Endothelial cell of umbilical vein (primary cell): ENCODE data around the gene ERMAP. TPM values are rescaled to one million over a fixed set of nuclear protein-coding genes. Genes with fewer than 3 reads are reported as not detected.
A peak's percentile ranks its signal among the peaks of the same experiment; 100 is the strongest.

Source experiments
- BruUV-seq: library from RNA; stranded (reverse); fragments of 400-500 nt; replicated peaks from 2 replicates; lab custom pipeline; 2021; lab: Mats Ljungman, UMichigan
- CTCF ChIA-PET: fragments of 300-600, 350-600 bp; sonication (Branson Sonifier 250); formaldehyde crosslinking; loops from one replicate; lab custom pipeline; 2021; ENCODE audit warnings: antibody characterized with exemption, inconsistent platforms; lab: Charles Lee
- POLR2A ChIA-PET: fragments of 300-600, 350-600 bp; sonication (Branson Sonifier 250); formaldehyde crosslinking; loops from one replicate; lab custom pipeline; 2021; ENCODE audit warnings: antibody characterized with exemption, inconsistent platforms; lab: Charles Lee
- DNase-seq: peaks from one replicate; pipeline ENCODE4 v3.0.0-alpha.2; 2011; ENCODE audit warnings: low read depth, low spot score
- FAIRE-seq: peaks from 2 replicates; lab custom pipeline; 2011; peaks lifted over from hg19 to GRCh38; lab: Jason Lieb, UNC
- H2AFZ ChIP-seq: 2 replicates; pipeline ENCODE4 v1.6.0; 2012; ENCODE audit warnings: low read depth, low read length, control low read depth, inconsistent platforms
- H3K27ac ChIP-seq: 2 replicates; pipeline ENCODE4 v1.5.1; 2011; ENCODE audit warnings: low read depth, mild to moderate bottlenecking, control low read depth, low read length, moderate library complexity; ENCODE audit not compliant: insufficient read depth
- H3K27me3 ChIP-seq, 2 experiments: 2 replicates each; pipeline versions ENCODE4 v1.6.0 to v1.6.1; 2011; ENCODE audit warnings: low read length in 2 of 2, mixed read lengths in 1 of 2; ENCODE audit not compliant: control insufficient read depth in 2 of 2, insufficient read depth in 2 of 2
- H3K36me3 ChIP-seq, 2 experiments: 2 replicates in 1 of 2; 3 replicates in 1 of 2; pipeline ENCODE4 v1.5.1; 2011; ENCODE audit warnings: low read length in 2 of 2, mild to moderate bottlenecking in 1 of 2, moderate library complexity in 1 of 2; ENCODE audit not compliant: control insufficient read depth in 2 of 2, insufficient read depth in 2 of 2; ENCODE audit errors: extremely low read depth in 1 of 2
- H3K4me1 ChIP-seq: 3 replicates; pipeline ENCODE4 v1.5.1; 2011; ENCODE audit warnings: mild to moderate bottlenecking, low read length; ENCODE audit not compliant: control insufficient read depth, insufficient read depth; ENCODE audit errors: extremely low read depth
- H3K4me2 ChIP-seq: 2 replicates; pipeline ENCODE4 v1.6.1; 2011; ENCODE audit warnings: low read length, control low read depth, mixed read lengths; ENCODE audit not compliant: insufficient read depth
- H3K4me3 ChIP-seq, 3 experiments: fragments of 200-600 bp in 1 of 3; sonication (generic), shearing (Covaris generic) in 1 of 3; replicated peaks in 1 of 3; 2 replicates each; pipeline ENCODE4 v1.5.1; 2011 to 2016; ENCODE audit warnings: control low read depth in 3 of 3, low read length in 3 of 3, mild to moderate bottlenecking in 2 of 3, inconsistent platforms in 1 of 3, low read depth in 1 of 3, moderate library complexity in 1 of 3; ENCODE audit not compliant: insufficient read depth in 1 of 3
- H3K79me2 ChIP-seq: 2 replicates; pipeline ENCODE4 v1.6.0; 2012; ENCODE audit warnings: low read length, inconsistent platforms; ENCODE audit not compliant: control insufficient read depth, insufficient read depth
- H3K9ac ChIP-seq: replicated peaks from 2 replicates; pipeline ENCODE3; 2011; ENCODE audit warnings: low read length, control low read depth; ENCODE audit not compliant: insufficient read depth; ENCODE audit errors: extremely low read depth
- H3K9me1 ChIP-seq: replicated peaks from 3 replicates; pipeline ENCODE4 v1.6.0; 2011; ENCODE audit warnings: mild to moderate bottlenecking, low read length; ENCODE audit not compliant: control insufficient read depth, insufficient read depth; ENCODE audit errors: extremely low read depth
- H3K9me3 ChIP-seq: replicated peaks from 2 replicates; pipeline ENCODE4 v1.5.1; 2012; ENCODE audit warnings: low read length, inconsistent platforms; ENCODE audit not compliant: control insufficient read depth, insufficient read depth
- H4K20me1 ChIP-seq: replicated peaks from 2 replicates; pipeline ENCODE3; 2011; ENCODE audit warnings: mild to moderate bottlenecking, low read length; ENCODE audit not compliant: control insufficient read depth, insufficient read depth; ENCODE audit errors: extremely low read depth
- CTCF ChIP-seq, 2 donors: IDR thresholded peaks; 1 replicate in 1 of 2; 2 replicates in 1 of 2; pipeline ENCODE4 v1.5.1; 2011; ENCODE audit warnings: low read length in 2 of 2, mild to moderate bottlenecking in 2 of 2, moderate library complexity in 2 of 2, control low read depth in 1 of 2, inconsistent platforms in 1 of 2, low read depth in 1 of 2; ENCODE audit not compliant: insufficient read depth in 1 of 2; ENCODE audit errors: extremely low read depth in 1 of 2
- EZH2 ChIP-seq: IDR thresholded peaks from 2 replicates; pipeline ENCODE4 v1.6.1; 2012; ENCODE audit warnings: borderline replicate concordance, low read depth, mild to moderate bottlenecking, moderate library complexity, low read length, inconsistent platforms; ENCODE audit not compliant: severe bottlenecking
- FOS ChIP-seq: IDR thresholded peaks from 2 replicates; pipeline ENCODE4 v1.6.1; 2011; ENCODE audit warnings: mild to moderate bottlenecking, low read length, moderate library complexity, borderline replicate concordance; ENCODE audit not compliant: insufficient read depth
- GATA2 ChIP-seq: IDR thresholded peaks from 2 replicates; pipeline ENCODE4 v1.7.0; 2011; ENCODE audit warnings: low read depth, mild to moderate bottlenecking, moderate library complexity, mixed read lengths, low read length; ENCODE audit not compliant: insufficient read length, insufficient read depth
- JUN ChIP-seq: IDR thresholded peaks from 2 replicates; pipeline ENCODE4 v1.6.1; 2011; ENCODE audit warnings: borderline replicate concordance, low read depth; ENCODE audit not compliant: insufficient read length, insufficient read depth
- MAX ChIP-seq: IDR thresholded peaks from 2 replicates; pipeline ENCODE4 v1.6.1; 2011; ENCODE audit not compliant: insufficient read depth, insufficient read length
- MYC ChIP-seq: IDR thresholded peaks from one replicate; pipeline ENCODE4 v1.6.1; 2011; ENCODE audit warnings: mild to moderate bottlenecking, low read depth, low read length
- POLR2A ChIP-seq: IDR thresholded peaks from 2 replicates; pipeline ENCODE4 v1.6.1; 2012; ENCODE audit warnings: low read depth, mild to moderate bottlenecking, control low read depth, low read length
- POLR2AphosphoS5 ChIP-seq: IDR thresholded peaks from 2 replicates; pipeline ENCODE4 v1.6.1; 2012; ENCODE audit warnings: low read depth, mild to moderate bottlenecking, control low read depth, low read length, moderate library complexity; ENCODE audit not compliant: insufficient read depth
- dilution Hi-C: fragments of 300-500 bp; cut with MboI; formaldehyde crosslinking; loops from one replicate; pipeline ENCODE4 v1.15.0; 2019; ENCODE audit warnings: low sequenced_read_pairs; ENCODE audit not compliant: extremely low pct_ligation_motif_present
- intact Hi-C: fragments of 100-400 bp; cut with micrococcal nuclease; formaldehyde crosslinking; loops from one replicate; pipeline ENCODE4 v1.10.0; 2022
- polyA plus RNA-seq, 4 experiments: library from polyadenylated mRNA; depleted of rRNA in 3 of 4; stranded (reverse) in 3 of 4; unstranded in 1 of 4; fragments of >200 nt; gene quantifications; 2 replicates each; pipeline versions ENCODE4 v1.2.1 to v1.2.3, GENCODE V29; 2011 to 2012; ENCODE audit warnings: missing spikeins in 1 of 4
- total RNA-seq: library from RNA; stranded (reverse); gene quantifications from 2 replicates; pipeline ENCODE4 v1.2.3, GENCODE V29; 2021

ERMAP gene
- total and polyA plus RNA-seq, 2 donors (not counting 3 experiments of a cell fraction or from before 2014, with no cell fraction given): 7.8 to 8.6 TPM

- FAIRE-seq: no peak
- no peaks in the 10 kb centered on the region for H3K27me3 ChIP-seq
- no TSS peak for BruUV-seq
- no peaks in the 10 kb centered on the region for H3K79me2 ChIP-seq
- no peak overlapping the region for H3K4me3 ChIP-seq
- H4K20me1 ChIP-seq: no peaks in the 10 kb centered on the region
- H3K9me1 ChIP-seq: no peaks in the 10 kb centered on the region
- H3K4me2 ChIP-seq: no peak overlapping the region
- TF ChIP-seq GATA2 (no peak), POLR2A (no peak), FOS (no peak), EZH2 (no peak), JUN (no peak), CTCF (IDR thresholded peaks at IDR 0.05; ENCODE audit: extremely low read depth in 1 of 2, insufficient read depth in 1 of 2, low read depth in 1 of 2, low read length in 2 of 2) (no peak), POLR2AphosphoS5 (no peak), MYC (no peak), MAX (no peak)
- dilution Hi-C loops (no loop called here), intact Hi-C loops (loop anchor here (2.0 kb wide), 1 partner anchor 32 kb away; the partner anchor contains the start of genes ERMAP and SVBP)
- CTCF ChIA-PET: interaction anchor here (1.0 to 5.0 kb wide), 5 partner anchors 18 to 289 kb away, joined by 3 to 28 read pairs (median 7); partner anchors contain the start of gene ZNF691
- H3K4me1 ChIP-seq: peaks cover 8% of the 10 kb centered on the region
- no peak for DNase-seq
- peaks cover 0 to 2% of the 10 kb centered on the region in 2 experiments for H3K36me3 ChIP-seq
- no peaks in the 10 kb centered on the region for H3K9me3 ChIP-seq
- POLR2A ChIA-PET: interaction anchor here (1.3 kb wide), 1 partner anchor 33 kb away, joined by 3 read pairs; the partner anchor contains the start of gene SVBP
- peak overlapping the region; percentile 88 for H2AFZ ChIP-seq
- no peak overlapping the region for H3K9ac ChIP-seq
- no peak overlapping the region for H3K27ac ChIP-seq
These were observed 32.4 kb upstream of the ERMAP start for GRCh38 chr1:42784547-42784945.
